Activated naive CD4-positive, alpha-beta T cell treated with anti-CD3 and anti-CD28 coated beads, Interleukin-2, amount 50 U/mL, for 72 hours (primary cell): ENCODE data around the gene SBK2. TPM values are rescaled to one million over a fixed set of nuclear protein-coding genes. Genes with fewer than 3 reads are reported as not detected.

Source experiments
- ATAC-seq, 2 donors: fragments of 150-1000 bp; cut with Tn5 transposase; 2 replicates each; pipeline ENCODE4 v1.10.0; 2021; ENCODE audit warnings: mild to moderate bottlenecking in 2 of 2, moderate library complexity in 2 of 2
- DNase-seq, 2 donors: peaks; one replicate each; pipeline ENCODE4 v3.0.0; 2021 to 2022; ENCODE audit warnings: low spot score in 2 of 2
- H3K27ac Mint-ChIP-seq, 2 donors: one replicate each; pipeline ENCODE4 v1.8.0; 2022; ENCODE audit warnings: mild to moderate bottlenecking in 2 of 2, mixed read lengths in 2 of 2
- H3K36me3 Mint-ChIP-seq, 2 donors: one replicate each; pipeline ENCODE4 v1.8.0; 2022; ENCODE audit warnings: mixed read lengths in 2 of 2
- H3K9me3 Mint-ChIP-seq, 2 donors: one replicate each; pipeline ENCODE4 v1.8.0; 2022; ENCODE audit warnings: mixed read lengths in 2 of 2
- total RNA-seq, 2 donors: library from RNA; stranded (reverse); gene quantifications; one replicate each; pipeline ENCODE4 v1.2.3, GENCODE V29; 2022

SBK2 gene
- total RNA-seq, 2 donors from 2014 or later: not detected

- Mint-ChIP-seq H3K36me3 (no peaks in the 10 kb centered on the region), H3K27ac (no peak overlapping the region), H3K9me3 (no peaks in the 10 kb centered on the region)
- ATAC-seq (no peak), DNase-seq (no peak)
Observed at GRCh38 chr19:55567708-55568328, 30.9 kb upstream of the SBK2 start.

GRCh38 chr19:55566823-55567222, 29.9 kb upstream of the SBK2 start:
- no peak for ATAC-seq

GRCh38 chr19:55563261-55563690, 26.3 kb upstream of the SBK2 start:
- Mint-ChIP-seq H3K27ac (no peak overlapping the region), H3K9me3 (no peaks in the 10 kb centered on the region), H3K36me3 (no peaks in the 10 kb centered on the region)
- DNase-seq: no peak
- no peak for ATAC-seq

More at GRCh38 chr19:55566823-55567222, 29.9 kb upstream of the SBK2 start:
- Mint-ChIP-seq H3K27ac (no peak overlapping the region), H3K36me3 (no peaks in the 10 kb centered on the region), H3K9me3 (no peaks in the 10 kb centered on the region)
- no peak for DNase-seq

- ATAC-seq: no peak
- no peak for DNase-seq
- Mint-ChIP-seq H3K27ac (no peak overlapping the region), H3K36me3 (no peaks in the 10 kb centered on the region), H3K9me3 (no peaks in the 10 kb centered on the region)
Observed at GRCh38 chr19:55559684-55560083, 22.8 kb upstream of the SBK2 start.

GRCh38 chr19:55554741-55555152, 17.8 kb upstream of the SBK2 start:
- no peak for ATAC-seq
- no peaks in the 10 kb centered on the region for H3K36me3 Mint-ChIP-seq

GRCh38 chr19:55554302-55554701, 17.4 kb upstream of the SBK2 start:
- no peak for ATAC-seq
- Mint-ChIP-seq H3K27ac (no peak overlapping the region), H3K9me3 (no peaks in the 10 kb centered on the region), H3K36me3 (no peaks in the 10 kb centered on the region)
- no peak for DNase-seq

More at GRCh38 chr19:55554741-55555152, 17.8 kb upstream of the SBK2 start:
- DNase-seq: no peak
- Mint-ChIP-seq H3K9me3 (no peaks in the 10 kb centered on the region), H3K27ac (no peak overlapping the region)

- H3K27ac Mint-ChIP-seq: no peak overlapping the region
- DNase-seq (no peak), ATAC-seq (no peak)
- H3K36me3 Mint-ChIP-seq: no peaks in the 10 kb centered on the region
- H3K9me3 Mint-ChIP-seq: no peaks in the 10 kb centered on the region
Observed at GRCh38 chr19:55553217-55554182, 16.6 kb upstream of the SBK2 start.

- Mint-ChIP-seq H3K27ac (no peak overlapping the region), H3K9me3 (no peaks in the 10 kb centered on the region), H3K36me3 (no peaks in the 10 kb centered on the region)
- DNase-seq (no peak), ATAC-seq (no peak)
Observed at GRCh38 chr19:55552620-55553019, 15.7 kb upstream of the SBK2 start.

- Mint-ChIP-seq H3K36me3 (no peaks in the 10 kb centered on the region), H3K9me3 (no peaks in the 10 kb centered on the region), H3K27ac (no peak overlapping the region)
- no peak for DNase-seq
- no peak for ATAC-seq
Observed at GRCh38 chr19:55552206-55552605, 15.3 kb upstream of the SBK2 start.

- Mint-ChIP-seq H3K9me3 (no peaks in the 10 kb centered on the region), H3K36me3 (no peaks in the 10 kb centered on the region), H3K27ac (no peak overlapping the region)
- no peak for DNase-seq
- no peak for ATAC-seq
Observed at GRCh38 chr19:55550321-55550650, 13.4 kb upstream of the SBK2 start.

GRCh38 chr19:55549500-55550320, 12.8 kb upstream of the SBK2 start:
- Mint-ChIP-seq H3K9me3 (no peaks in the 10 kb centered on the region), H3K27ac (no peak overlapping the region), H3K36me3 (no peaks in the 10 kb centered on the region)
- DNase-seq: no peak
- ATAC-seq: no peak

GRCh38 chr19:55546822-55547614, 10.1 kb upstream of the SBK2 start:
- Mint-ChIP-seq H3K36me3 (no peaks in the 10 kb centered on the region), H3K9me3 (peaks cover 4% of the 10 kb centered on the region in 2 donors), H3K27ac (peak overlapping the region; percentile 40 to 61)
- DNase-seq: no peak
- ATAC-seq: peak in 1 of 2 donors; percentile 20

- DNase-seq (no peak), ATAC-seq (no peak)
- Mint-ChIP-seq H3K27ac (peak overlapping the region in 1 of 2 donors; percentile 59), H3K9me3 (peaks cover 4% of the 10 kb centered on the region in 2 donors), H3K36me3 (no peaks in the 10 kb centered on the region)
Observed at GRCh38 chr19:55546011-55546410, 9.1 kb upstream of the SBK2 start.

- H3K9me3 Mint-ChIP-seq: peaks cover 4% of the 10 kb centered on the region in 2 donors
- DNase-seq: no peak
- no peaks in the 10 kb centered on the region for H3K36me3 Mint-ChIP-seq
- H3K27ac Mint-ChIP-seq: peak within 1 kb of the TSS; percentile 54 to 59
- no peak for ATAC-seq
Observed at GRCh38 chr19:55545443-55545842, 8.5 kb upstream of the SBK2 start, which contains the start of gene SBK3. SBK3 (minus strand) TSS chr19:55545543; CDS start chr19:55545543, 0 bp downstream.

- ATAC-seq: no peak
- Mint-ChIP-seq H3K36me3 (no peaks in the 10 kb centered on the region), H3K9me3 (peaks cover 4% of the 10 kb centered on the region in 2 donors), H3K27ac (peak overlapping the region; percentile 54 to 59)
- no peak for DNase-seq
Observed at GRCh38 chr19:55544776-55545439, 8.0 kb upstream of the SBK2 start.

GRCh38 chr19:55544014-55544413, 7.1 kb upstream of the SBK2 start:
- ATAC-seq (no peak), DNase-seq (no peak)
- Mint-ChIP-seq H3K9me3 (peaks cover 4% of the 10 kb centered on the region in 2 donors), H3K27ac (no peak overlapping the region), H3K36me3 (no peaks in the 10 kb centered on the region)
